Kidney (tissue), 14 donors: Measurements from ENCODE around the gene RAB36. TPM values are rescaled to one million over a fixed set of nuclear protein-coding genes. Genes with fewer than 3 reads are reported as not detected.

Experiments
- DNase-seq, 5 donors: peaks; one replicate each; pipeline ENCODE4 v3.0.0-alpha.2; 2013 to 2020
- FAIRE-seq: peaks from 2 replicates; lab custom pipeline; 2012; peaks lifted over from hg19 to GRCh38; lab: Jason Lieb, UNC
- H3K27ac ChIP-seq, 2 donors: one replicate each; pipeline ENCODE4 v1.7.0; 2013; ENCODE audit warnings: low read depth in 2 of 2, low read length in 2 of 2, inconsistent platforms in 1 of 2
- H3K27me3 ChIP-seq: one replicate; pipeline ENCODE4 v1.7.1; 2013; ENCODE audit warnings: low read length, inconsistent platforms; ENCODE audit not compliant: control insufficient read depth, insufficient read depth
- H3K36me3 ChIP-seq, 3 donors: one replicate each; pipeline versions ENCODE4 v1.7.0 to v1.7.1; 2013; ENCODE audit warnings: low read length in 3 of 3, control low read depth in 1 of 3, inconsistent platforms in 1 of 3; ENCODE audit not compliant: insufficient read depth in 3 of 3, control insufficient read depth in 2 of 3
- H3K4me1 ChIP-seq, 3 donors: one replicate each; pipeline versions ENCODE4 v1.7.0 to v1.7.1; 2013; ENCODE audit warnings: low read length in 3 of 3, inconsistent platforms in 1 of 3, low read depth in 1 of 3; ENCODE audit not compliant: control insufficient read depth in 2 of 3, insufficient read depth in 2 of 3
- H3K4me3 ChIP-seq, 3 donors: one replicate each; pipeline versions ENCODE4 v1.7.0 to v1.8.1; 2013; ENCODE audit warnings: low read length in 3 of 3, control low read depth in 1 of 3, inconsistent platforms in 1 of 3
- H3K9ac ChIP-seq, 3 donors: one replicate each; pipeline versions ENCODE4 v1.7.0 to v1.7.1; 2013; ENCODE audit warnings: low read length in 3 of 3, control low read depth in 1 of 3, inconsistent platforms in 1 of 3
- H3K9me3 ChIP-seq, 3 donors: one replicate each; pipeline versions ENCODE4 v1.7.0 to v1.7.1; 2013; ENCODE audit warnings: low read length in 3 of 3, control low read depth in 1 of 3, inconsistent platforms in 1 of 3; ENCODE audit not compliant: control insufficient read depth in 2 of 3, insufficient read depth in 1 of 3
- intact Hi-C: fragments of 100-400 bp; cut with DNase I; formaldehyde crosslinking; loops from one replicate; pipeline ENCODE4 v1.11.1; 2022
- polyA plus RNA-seq: library from polyadenylated mRNA; stranded (reverse); fragments of 350-450 nt; fragmentation: Illumina TruSeq; extraction: RNeasy Lipid Tissue Mini Kit (QIAGEN cat#74804); gene quantifications from one replicate; pipeline ENCODE4 v1.2.3, GENCODE V29; 2014; ENCODE audit warnings: low read depth, low replicate concordance; ENCODE audit not compliant: insufficient read depth
- total RNA-seq: library from RNA; stranded (reverse); fragmentation: NEBNext Ultra II Directional; extraction: Animal tissue kit (Norgen Biotek cat#: 25700); gene quantifications from one replicate; pipeline ENCODE4 v1.2.1, GENCODE V29; 2021
- TF ChIP-seq, protein P1 (sequence below): IDR thresholded peaks from 3 replicates; pipeline ENCODE4 v1.5.1; 2012; ENCODE audit warnings: mild to moderate bottlenecking, moderate library complexity, borderline replicate concordance; ENCODE audit not compliant: insufficient read depth; ENCODE audit errors: extremely low read depth
- donor health status: control.
- donor health status: control.
- donor health status: control.
- donor health status: control.
- donor health status: control.
- donor health status: DM: yes; HTN: yes; CAD: no.
- donor health status: Normal renal cell carcinoma (clear cell type).

Gene RAB36
- total and polyA plus RNA-seq, 2 donors from 2014 or later: 9.7 to 30.5 TPM

GRCh38 chr22:23106344-23106743 is 38.9 kb upstream of the RAB36 start:
- no peak for FAIRE-seq
- no peaks in the 10 kb centered on the region for H3K27me3 ChIP-seq
- no peaks in the 10 kb centered on the region for H3K36me3 ChIP-seq
- no peaks in the 10 kb centered on the region for H3K9me3 ChIP-seq
- intact Hi-C loops: no loop called here
- no peak overlapping the region for H3K27ac ChIP-seq
- H3K4me3 ChIP-seq: no peak overlapping the region
- DNase-seq: no peak
- H3K4me1 ChIP-seq: peaks cover 0 to 8% (median 0%) of the 10 kb centered on the region in 3 donors
- no peak overlapping the region for H3K9ac ChIP-seq
- TF ChIP-seq, protein P1, sequence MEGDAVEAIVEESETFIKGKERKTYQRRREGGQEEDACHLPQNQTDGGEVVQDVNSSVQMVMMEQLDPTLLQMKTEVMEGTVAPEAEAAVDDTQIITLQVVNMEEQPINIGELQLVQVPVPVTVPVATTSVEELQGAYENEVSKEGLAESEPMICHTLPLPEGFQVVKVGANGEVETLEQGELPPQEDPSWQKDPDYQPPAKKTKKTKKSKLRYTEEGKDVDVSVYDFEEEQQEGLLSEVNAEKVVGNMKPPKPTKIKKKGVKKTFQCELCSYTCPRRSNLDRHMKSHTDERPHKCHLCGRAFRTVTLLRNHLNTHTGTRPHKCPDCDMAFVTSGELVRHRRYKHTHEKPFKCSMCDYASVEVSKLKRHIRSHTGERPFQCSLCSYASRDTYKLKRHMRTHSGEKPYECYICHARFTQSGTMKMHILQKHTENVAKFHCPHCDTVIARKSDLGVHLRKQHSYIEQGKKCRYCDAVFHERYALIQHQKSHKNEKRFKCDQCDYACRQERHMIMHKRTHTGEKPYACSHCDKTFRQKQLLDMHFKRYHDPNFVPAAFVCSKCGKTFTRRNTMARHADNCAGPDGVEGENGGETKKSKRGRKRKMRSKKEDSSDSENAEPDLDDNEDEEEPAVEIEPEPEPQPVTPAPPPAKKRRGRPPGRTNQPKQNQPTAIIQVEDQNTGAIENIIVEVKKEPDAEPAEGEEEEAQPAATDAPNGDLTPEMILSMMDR: no peak

- intact Hi-C loops: no loop called here
- FAIRE-seq: no peak
Measured at GRCh38 chr22:23106906-23107367, 38.3 kb upstream of the RAB36 start.

GRCh38 chr22:23107487-23108248 is 37.6 kb upstream of the RAB36 start:
- DNase-seq (no peak), FAIRE-seq (no peak)
- H3K27me3 ChIP-seq: no peaks in the 10 kb centered on the region
- H3K9ac ChIP-seq: no peak overlapping the region
- H3K27ac ChIP-seq: no peak overlapping the region
- no peaks in the 10 kb centered on the region for H3K36me3 ChIP-seq
- TF ChIP-seq, protein P1: no peak
- H3K4me3 ChIP-seq: no peak overlapping the region
- intact Hi-C loops: no loop called here
- no peaks in the 10 kb centered on the region for H3K9me3 ChIP-seq
- peaks cover 0 to 8% (median 0%) of the 10 kb centered on the region in 3 donors for H3K4me1 ChIP-seq

More at GRCh38 chr22:23106906-23107367, 38.3 kb upstream of the RAB36 start:
- no peak overlapping the region for H3K9ac ChIP-seq
- H3K4me3 ChIP-seq: no peak overlapping the region
- no peaks in the 10 kb centered on the region for H3K36me3 ChIP-seq
- H3K9me3 ChIP-seq: no peaks in the 10 kb centered on the region
- H3K27ac ChIP-seq: no peak overlapping the region
- peaks cover 0 to 8% (median 0%) of the 10 kb centered on the region in 3 donors for H3K4me1 ChIP-seq
- no peaks in the 10 kb centered on the region for H3K27me3 ChIP-seq
- TF ChIP-seq, protein P1: no peak
- DNase-seq: no peak
